Measurements from ENCODE around the gene TFF1.

DNA sequence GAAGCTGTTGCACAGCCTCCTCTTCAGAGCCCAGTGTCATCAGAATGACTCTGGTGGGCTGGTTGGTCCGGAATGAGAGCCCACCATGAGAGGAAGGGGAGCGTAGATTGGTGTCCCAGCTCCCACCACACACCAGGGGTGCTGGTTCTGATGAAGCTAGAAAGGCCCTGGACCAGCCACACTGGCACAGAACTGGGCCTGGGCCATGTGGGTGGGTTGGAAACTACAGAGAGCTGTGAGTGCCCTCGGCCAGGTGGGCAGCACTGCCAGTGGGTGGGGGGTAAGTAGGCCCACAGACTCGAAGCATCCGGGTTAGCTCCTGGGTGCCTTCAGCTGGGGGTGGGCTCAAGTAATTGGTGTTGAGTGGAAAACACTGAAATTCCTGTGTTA, 11.6 kb upstream of the TFF1 start:
- TF ChIP-seq POLR2AphosphoS5 (IDR thresholded peaks at IDR 0.05; ENCODE audit: borderline replicate concordance, low read depth, low read length) (no peak), EZH2 (IDR thresholded peaks at IDR 0.05) (no peak)
